CD14-positive monocyte (primary cell): ENCODE results near the gene CAMKK2. TPM values are rescaled to one million over a fixed set of nuclear protein-coding genes. Genes with fewer than 3 reads are reported as not detected.

Experiments
- DNase-seq, 3 donors: peaks; one replicate each; pipeline ENCODE4 v3.0.0-alpha.2; 2011 to 2022
- H2AFZ ChIP-seq: 2 replicates; pipeline ENCODE4 v1.6.0; 2012; ENCODE audit warnings: mild to moderate bottlenecking, low read depth, low read length, inconsistent platforms; ENCODE audit not compliant: insufficient read depth, poor library complexity, severe bottlenecking
- H3K27ac ChIP-seq, 2 donors: 1 replicate in 1 of 2; 2 replicates in 1 of 2; pipeline ENCODE4 v1.5.1; 2012 to 2013; ENCODE audit warnings: low read length in 2 of 2, control low read depth in 1 of 2, inconsistent platforms in 1 of 2, low read depth in 1 of 2, mild to moderate bottlenecking in 1 of 2
- H3K27me3 ChIP-seq, 2 donors: one replicate each; pipeline versions ENCODE4 v1.6.0 to v1.6.1; 2011 to 2013; ENCODE audit warnings: low read length in 2 of 2; ENCODE audit not compliant: control insufficient read depth in 2 of 2, insufficient read depth in 2 of 2
- H3K36me3 ChIP-seq, 2 donors: replicated peaks in 1 of 2; 1 replicate in 1 of 2; 2 replicates in 1 of 2; pipeline versions ENCODE4 v1.5.1 to v1.6.1; 2012 to 2013; ENCODE audit warnings: low read length in 2 of 2, control low read depth in 1 of 2, inconsistent platforms in 1 of 2, mild to moderate bottlenecking in 1 of 2; ENCODE audit not compliant: insufficient read depth in 2 of 2, control insufficient read depth in 1 of 2
- H3K4me1 ChIP-seq, 2 donors: 1 replicate in 1 of 2; 2 replicates in 1 of 2; pipeline versions ENCODE4 v1.5.1 to v1.6.1; 2012 to 2013; ENCODE audit warnings: low read length in 2 of 2, control low read depth in 1 of 2, inconsistent platforms in 1 of 2, mild to moderate bottlenecking in 1 of 2, moderate library complexity in 1 of 2; ENCODE audit not compliant: insufficient read depth in 2 of 2, control insufficient read depth in 1 of 2
- H3K4me2 ChIP-seq: replicated peaks from 2 replicates; pipeline ENCODE3; 2012; ENCODE audit warnings: low read length, moderate library complexity, mild to moderate bottlenecking; ENCODE audit not compliant: poor library complexity, severe bottlenecking; ENCODE audit errors: extremely low read depth
- H3K4me3 ChIP-seq, 3 experiments: fragments of 200-600 bp in 1 of 3; sonication (generic) in 1 of 3; replicated peaks in 1 of 3; 1 replicate in 2 of 3; 2 replicates in 1 of 3; pipeline ENCODE4 v1.5.1; 2011 to 2013; ENCODE audit warnings: low read length in 3 of 3, mild to moderate bottlenecking in 3 of 3, control low read depth in 2 of 3, low read depth in 2 of 3, inconsistent platforms in 1 of 3, moderate library complexity in 1 of 3
- H3K79me2 ChIP-seq: 2 replicates; pipeline ENCODE4 v1.6.0; 2012; ENCODE audit warnings: mild to moderate bottlenecking, control low read depth, inconsistent platforms, low read length, moderate library complexity; ENCODE audit not compliant: insufficient read depth
- H3K9ac ChIP-seq: 2 replicates; pipeline ENCODE4 v1.6.0; 2017; ENCODE audit warnings: low read length, mild to moderate bottlenecking; ENCODE audit not compliant: insufficient read depth, poor library complexity, severe bottlenecking
- H3K9me3 ChIP-seq, 2 donors: replicated peaks in 1 of 2; 1 replicate in 1 of 2; 2 replicates in 1 of 2; pipeline versions ENCODE4 v1.5.1 to v1.6.1; 2012 to 2013; ENCODE audit warnings: low read length in 2 of 2, control low read depth in 1 of 2; ENCODE audit not compliant: control insufficient read depth in 1 of 2, insufficient read depth in 1 of 2
- H4K20me1 ChIP-seq: 2 replicates; pipeline ENCODE4 v1.6.0; 2012; ENCODE audit warnings: mild to moderate bottlenecking, low read length, control low read depth, moderate library complexity; ENCODE audit not compliant: insufficient read depth
- H3K27ac Mint-ChIP-seq, 7 donors: one replicate each; pipeline ENCODE4 v1.8.0; 2020; ENCODE audit warnings: mild to moderate bottlenecking in 7 of 7, mixed read lengths in 7 of 7, moderate library complexity in 6 of 7, inconsistent platforms in 2 of 7
- H3K27me3 Mint-ChIP-seq, 3 donors: one replicate each; pipeline ENCODE4 v1.8.0; 2021 to 2022; ENCODE audit warnings: low read depth in 3 of 3, mild to moderate bottlenecking in 3 of 3, mixed read lengths in 3 of 3, moderate library complexity in 3 of 3, inconsistent platforms in 1 of 3
- H3K36me3 Mint-ChIP-seq, 2 donors: one replicate each; pipeline ENCODE4 v1.8.0; 2020; ENCODE audit warnings: mixed read lengths in 2 of 2, inconsistent platforms in 1 of 2, mild to moderate bottlenecking in 1 of 2
- H3K4me1 Mint-ChIP-seq: one replicate; pipeline ENCODE4 v1.8.0; 2020; ENCODE audit warnings: mild to moderate bottlenecking, mixed read lengths
- H3K4me3 Mint-ChIP-seq, 2 donors: one replicate each; pipeline ENCODE4 v1.8.0; 2020; ENCODE audit warnings: mild to moderate bottlenecking in 2 of 2, mixed read lengths in 2 of 2, moderate library complexity in 1 of 2
- H3K9me3 Mint-ChIP-seq, 7 donors: one replicate each; pipeline ENCODE4 v1.8.0; 2020 to 2022; ENCODE audit warnings: mixed read lengths in 7 of 7, mild to moderate bottlenecking in 6 of 7, moderate library complexity in 6 of 7, inconsistent platforms in 2 of 7
- CTCF ChIP-seq: fragments of 200-600 bp; IDR thresholded peaks from one replicate; pipeline ENCODE4 v1.8.0; 2022; ENCODE audit warnings: antibody characterized with exemption, mild to moderate bottlenecking
- WGBS: methylation state at CpG from one replicate; pipeline ENCODE4 v1.1.5; 2013; ENCODE audit warnings: missing lambda C conversion rate; ENCODE audit not compliant: insufficient coverage; 5-methylcytosine and 5-hydroxymethylcytosine counted together
- intact Hi-C, 2 donors: fragments of 100-400 bp; cut with micrococcal nuclease; formaldehyde crosslinking; loops; one replicate each; pipeline versions ENCODE4 v1.15.0 to v1.15.1; 2023
- polyA plus RNA-seq, 3 donors: library from polyadenylated mRNA; depleted of rRNA in 1 of 3; unstranded in 2 of 3; stranded (reverse) in 1 of 3; fragments of 300-500 nt in 2 of 3; fragments of >200 nt in 1 of 3; fragmentation: Illumina TruSeq in 2 of 3; gene quantifications; 1 replicate in 2 of 3; 2 replicates in 1 of 3; pipeline ENCODE4 v1.2.3, GENCODE V29; 2012 to 2021

CAMKK2 gene
- polyA plus RNA-seq, 3 donors = 55.6 to 71.4 (median 71.0) TPM

- no peak overlapping the region for H3K27ac ChIP-seq
- H3K9me3 ChIP-seq = no peaks in the 10 kb centered on the region
- H3K36me3 Mint-ChIP-seq = peaks cover 87 to 99% of the 10 kb centered on the region in 2 donors
- WGBS = 88% methylated on average over 8 of the region's 9 CpGs
- H3K4me1 Mint-ChIP-seq = no peaks in the 10 kb centered on the region
- no peak for DNase-seq
- H3K9ac ChIP-seq = no peak overlapping the region
- no peak for TF ChIP-seq CTCF
- no peaks in the 10 kb centered on the region for H3K79me2 ChIP-seq
- intact Hi-C loops = no loop called here
- H3K36me3 ChIP-seq = peaks cover 86 to 98% of the 10 kb centered on the region in 2 donors
- H4K20me1 ChIP-seq = peaks cover 77% of the 10 kb centered on the region
- H3K27ac Mint-ChIP-seq = peak overlapping the region in 6 of 7 donors; percentile 5 to 47 (median 36)
- H3K4me3 Mint-ChIP-seq = no peak overlapping the region
- H3K9me3 Mint-ChIP-seq = peaks cover 0 to 4% (median 0%) of the 10 kb centered on the region in 7 donors
- no peak overlapping the region for H3K4me2 ChIP-seq
- no peaks in the 10 kb centered on the region for H3K4me1 ChIP-seq
- H3K27me3 Mint-ChIP-seq = peaks cover 0 to 2% (median 0%) of the 10 kb centered on the region in 3 donors
- H3K27me3 ChIP-seq = no peaks in the 10 kb centered on the region
- H3K4me3 ChIP-seq = no peak overlapping the region
- H2AFZ ChIP-seq = no peak overlapping the region
Measured at GRCh38 chr12:121252712-121253345, 43.7 kb downstream of the CAMKK2 start.

- no peaks in the 10 kb centered on the region for H3K79me2 ChIP-seq
- H4K20me1 ChIP-seq = peaks cover 78% of the 10 kb centered on the region
- no CpG with 5 or more reads among the region's 2 CpGs for WGBS
- no peaks in the 10 kb centered on the region for H3K27me3 ChIP-seq
- Mint-ChIP-seq H3K27ac (peak overlapping the region in 1 of 7 donors; percentile 42), H3K27me3 (peaks cover 0 to 2% (median 0%) of the 10 kb centered on the region in 3 donors), H3K9me3 (peaks cover 0 to 4% (median 0%) of the 10 kb centered on the region in 7 donors), H3K36me3 (peaks cover 91 to 99% of the 10 kb centered on the region in 2 donors), H3K4me1 (no peaks in the 10 kb centered on the region), H3K4me3 (no peak overlapping the region)
- intact Hi-C loops = no loop called here
- no peaks in the 10 kb centered on the region for H3K9me3 ChIP-seq
- no peak overlapping the region for H3K27ac ChIP-seq
- no peaks in the 10 kb centered on the region for H3K4me1 ChIP-seq
- DNase-seq = no peak
- peaks cover 93 to 98% of the 10 kb centered on the region in 2 donors for H3K36me3 ChIP-seq
- H2AFZ ChIP-seq = no peak overlapping the region
- no peak overlapping the region for H3K9ac ChIP-seq
- no peak for TF ChIP-seq CTCF
- no peak overlapping the region for H3K4me3 ChIP-seq
- no peak overlapping the region for H3K4me2 ChIP-seq
Measured at GRCh38 chr12:121251838-121252237, 44.7 kb downstream of the CAMKK2 start.
